MM.1S (cell line): ENCODE data around the gene SGCD.

ENCODE experiments used
- DNase-seq: peaks from one replicate; pipeline ENCODE4 v3.0.0-alpha.2; 2015
- H2AFZ ChIP-seq: fragments of 300-600 bp; sonication (generic); 2 replicates; pipeline ENCODE4 v1.6.0; 2016; ENCODE audit warnings: antibody characterized with exemption, low read length
- H3F3A ChIP-seq: fragments of 300-600 bp; sonication (generic); 2 replicates; pipeline ENCODE4 v1.6.1; 2016; ENCODE audit warnings: mild to moderate bottlenecking, antibody characterized with exemption, low read length, moderate library complexity, mixed read lengths; ENCODE audit not compliant: insufficient read depth
- H3K27ac ChIP-seq: fragments of 300-600 bp; sonication (generic); 2 replicates; pipeline ENCODE4 v1.5.1; 2016; ENCODE audit warnings: mild to moderate bottlenecking, low read length
- H3K27me3 ChIP-seq: fragments of 300-600 bp; sonication (generic); replicated peaks from 2 replicates; pipeline ENCODE4 v1.6.0; 2016; ENCODE audit warnings: low read length; ENCODE audit not compliant: insufficient read depth
- H3K36me3 ChIP-seq: fragments of 300-600 bp; sonication (generic); replicated peaks from 2 replicates; pipeline ENCODE4 v1.6.1; 2016; ENCODE audit warnings: mild to moderate bottlenecking, low read length, mixed read lengths; ENCODE audit not compliant: insufficient read depth
- H3K4me1 ChIP-seq: fragments of 300-600 bp; sonication (generic); 2 replicates; pipeline ENCODE4 v1.6.1; 2016; ENCODE audit warnings: low read length, mixed read lengths
- H3K4me2 ChIP-seq: fragments of 300-600 bp; sonication (generic); 2 replicates; pipeline ENCODE4 v1.6.0; 2016; ENCODE audit warnings: low read depth, low read length
- H3K4me3 ChIP-seq: fragments of 300-600 bp; sonication (generic); 2 replicates; pipeline ENCODE4 v1.5.1; 2016; ENCODE audit warnings: low read length, mixed read lengths
- H3K79me2 ChIP-seq: fragments of 300-600 bp; sonication (generic); 2 replicates; pipeline ENCODE4 v1.6.1; 2016; ENCODE audit warnings: mixed run types, low read length, mixed read lengths
- H3K9ac ChIP-seq: fragments of 300-600 bp; sonication (generic); 2 replicates; pipeline ENCODE4 v1.6.1; 2016; ENCODE audit warnings: low read length, mixed read lengths
- H3K9me2 ChIP-seq: fragments of 300-600 bp; sonication (generic); replicated peaks from 2 replicates; pipeline ENCODE4 v1.6.1; 2016; ENCODE audit warnings: mild to moderate bottlenecking, low read length, mixed read lengths; ENCODE audit not compliant: insufficient read depth
- H3K9me3 ChIP-seq: fragments of 300-600 bp; sonication (generic); replicated peaks from 2 replicates; pipeline ENCODE4 v1.6.1; 2016; ENCODE audit warnings: mild to moderate bottlenecking, low read length, mixed read lengths; ENCODE audit not compliant: insufficient read depth
- H4K20me1 ChIP-seq: fragments of 300-600 bp; sonication (generic); 2 replicates; pipeline ENCODE4 v1.6.1; 2016; ENCODE audit warnings: mild to moderate bottlenecking, low read length, moderate library complexity, mixed read lengths; ENCODE audit not compliant: insufficient read depth
- EZH2 ChIP-seq: fragments of 300-600 bp; sonication (generic); optimal IDR thresholded peaks from 2 replicates; pipeline ENCODE3; 2017; ENCODE audit warnings: low read depth, mild to moderate bottlenecking, antibody characterized with exemption, low read length, mixed read lengths
- EZH2phosphoT487 ChIP-seq: fragments of 300-600 bp; sonication (generic); IDR thresholded peaks from 2 replicates; pipeline ENCODE4 v1.6.1; 2018; ENCODE audit warnings: antibody characterized with exemption, low read length
- TF ChIP-seq, protein P1 (sequence below): fragments of 300-600 bp; sonication (generic); IDR thresholded peaks from 2 replicates; pipeline ENCODE4 v1.5.1; 2016; ENCODE audit warnings: antibody characterized with exemption, low read length, mixed read lengths

The SGCD gene

DNA sequence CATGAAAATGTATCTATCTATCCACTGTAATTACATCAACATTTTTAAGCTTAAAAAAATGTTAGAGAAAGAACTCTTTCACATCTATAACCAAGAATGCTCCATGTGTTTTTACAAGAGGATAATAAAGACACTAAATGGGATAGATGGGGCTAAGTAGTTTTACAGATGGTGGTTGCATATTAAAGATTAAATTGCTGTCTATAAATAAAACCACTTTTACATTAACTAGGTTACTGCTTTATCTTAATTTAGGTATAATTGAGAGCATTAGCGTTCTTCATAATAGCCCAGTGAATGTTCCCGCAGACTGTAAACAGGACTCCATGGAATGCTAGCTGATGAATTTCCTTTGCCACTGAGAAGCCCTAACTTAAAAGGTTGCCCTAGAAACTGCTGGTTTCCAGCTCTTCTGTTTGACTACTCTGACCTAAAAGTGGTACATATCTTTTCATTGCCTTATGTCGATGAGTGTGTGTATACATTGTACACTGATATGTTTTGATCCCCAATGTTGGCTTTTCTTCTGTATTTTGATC, 117.9 kb downstream of the SGCD start:
- Histone ChIP-seq H3K4me2 (no peak overlapping the region), H3F3A (no peaks in the 10 kb centered on the region)
- DNase-seq, result no peak

DNA sequence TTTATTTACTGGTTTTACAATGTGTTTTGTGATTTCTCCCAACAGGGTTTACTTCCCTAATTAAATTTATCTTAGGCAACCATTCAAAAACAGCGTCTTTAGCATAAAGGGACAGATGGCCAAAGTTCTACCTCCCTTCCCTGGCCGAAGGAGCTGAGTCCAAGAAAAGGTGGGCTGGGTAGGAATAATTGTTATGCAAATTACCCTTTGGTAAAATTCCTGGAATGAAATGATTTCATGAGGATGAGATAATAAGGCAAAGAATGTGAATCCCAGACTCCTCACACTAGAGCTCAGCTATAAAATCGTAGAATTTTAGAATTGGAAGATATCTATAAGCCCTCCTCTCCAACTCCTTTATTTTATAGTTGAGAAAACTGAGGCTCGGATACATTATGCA, 119.6 kb downstream of the SGCD start:
- TF ChIP-seq EZH2 (no peak), EZH2phosphoT487 (no peak)
- TF ChIP-seq, protein P1, sequence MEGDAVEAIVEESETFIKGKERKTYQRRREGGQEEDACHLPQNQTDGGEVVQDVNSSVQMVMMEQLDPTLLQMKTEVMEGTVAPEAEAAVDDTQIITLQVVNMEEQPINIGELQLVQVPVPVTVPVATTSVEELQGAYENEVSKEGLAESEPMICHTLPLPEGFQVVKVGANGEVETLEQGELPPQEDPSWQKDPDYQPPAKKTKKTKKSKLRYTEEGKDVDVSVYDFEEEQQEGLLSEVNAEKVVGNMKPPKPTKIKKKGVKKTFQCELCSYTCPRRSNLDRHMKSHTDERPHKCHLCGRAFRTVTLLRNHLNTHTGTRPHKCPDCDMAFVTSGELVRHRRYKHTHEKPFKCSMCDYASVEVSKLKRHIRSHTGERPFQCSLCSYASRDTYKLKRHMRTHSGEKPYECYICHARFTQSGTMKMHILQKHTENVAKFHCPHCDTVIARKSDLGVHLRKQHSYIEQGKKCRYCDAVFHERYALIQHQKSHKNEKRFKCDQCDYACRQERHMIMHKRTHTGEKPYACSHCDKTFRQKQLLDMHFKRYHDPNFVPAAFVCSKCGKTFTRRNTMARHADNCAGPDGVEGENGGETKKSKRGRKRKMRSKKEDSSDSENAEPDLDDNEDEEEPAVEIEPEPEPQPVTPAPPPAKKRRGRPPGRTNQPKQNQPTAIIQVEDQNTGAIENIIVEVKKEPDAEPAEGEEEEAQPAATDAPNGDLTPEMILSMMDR, result no peak
- no peak for DNase-seq
- H2AFZ ChIP-seq, result no peak overlapping the region
- H3K9ac ChIP-seq, result no peak overlapping the region
- H3K27ac ChIP-seq, result no peak overlapping the region
- H3K9me3 ChIP-seq, result no peaks in the 10 kb centered on the region
- no peaks in the 10 kb centered on the region for H3K36me3 ChIP-seq
- no peaks in the 10 kb centered on the region for H4K20me1 ChIP-seq
- H3F3A ChIP-seq, result no peaks in the 10 kb centered on the region
- H3K9me2 ChIP-seq, result no peaks in the 10 kb centered on the region
- no peak overlapping the region for H3K4me3 ChIP-seq
- no peaks in the 10 kb centered on the region for H3K79me2 ChIP-seq
- H3K27me3 ChIP-seq, result no peaks in the 10 kb centered on the region
- no peak overlapping the region for H3K4me2 ChIP-seq
- H3K4me1 ChIP-seq, result no peaks in the 10 kb centered on the region

More for the DNA sequence above, 117.9 kb downstream of the SGCD start:
- H2AFZ ChIP-seq, result no peak overlapping the region
- TF ChIP-seq, protein P1, result no peak
- no peak for TF ChIP-seq EZH2phosphoT487
- no peak for TF ChIP-seq EZH2
- H3K36me3 ChIP-seq, result no peaks in the 10 kb centered on the region
- H3K79me2 ChIP-seq, result no peaks in the 10 kb centered on the region
- no peaks in the 10 kb centered on the region for H3K4me1 ChIP-seq
- no peak overlapping the region for H3K27ac ChIP-seq
- H3K4me3 ChIP-seq, result no peak overlapping the region
- H4K20me1 ChIP-seq, result no peaks in the 10 kb centered on the region
- no peaks in the 10 kb centered on the region for H3K9me3 ChIP-seq
- H3K9me2 ChIP-seq, result no peaks in the 10 kb centered on the region
- H3K9ac ChIP-seq, result no peak overlapping the region
- H3K27me3 ChIP-seq, result no peaks in the 10 kb centered on the region

DNA sequence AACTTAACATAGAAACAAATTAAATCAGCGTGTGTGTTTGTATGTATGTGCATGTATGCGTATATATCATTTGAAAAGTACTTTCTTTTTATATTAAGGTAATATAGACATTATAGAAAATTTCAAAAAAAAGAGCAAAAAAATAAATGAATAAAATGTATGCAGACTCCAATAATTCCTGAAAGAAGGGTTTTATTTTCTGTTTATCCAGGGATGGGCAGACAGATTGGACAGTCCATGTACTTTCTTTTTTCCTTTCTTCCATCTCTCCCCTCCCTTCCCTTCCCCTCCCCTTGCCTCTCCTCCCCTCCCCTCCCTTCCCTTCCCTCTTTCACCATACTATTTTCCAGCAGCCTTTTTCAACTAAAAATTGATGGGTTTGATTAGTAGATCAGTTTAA, 123.8 kb downstream of the SGCD start:
- Histone ChIP-seq H3K27ac (no peak overlapping the region), H3K36me3 (no peaks in the 10 kb centered on the region), H2AFZ (no peak overlapping the region), H3K9ac (no peak overlapping the region), H3K79me2 (no peaks in the 10 kb centered on the region), H3K4me2 (no peak overlapping the region), H3K4me3 (no peak overlapping the region), H3K27me3 (no peaks in the 10 kb centered on the region), H3F3A (no peaks in the 10 kb centered on the region), H3K4me1 (no peaks in the 10 kb centered on the region), H3K9me2 (no peaks in the 10 kb centered on the region), H4K20me1 (no peaks in the 10 kb centered on the region), H3K9me3 (no peaks in the 10 kb centered on the region)
- no peak for DNase-seq
- TF ChIP-seq EZH2phosphoT487 (no peak), EZH2 (no peak)
- TF ChIP-seq, protein P1, result no peak
